HEK293T (cell line): ENCODE data around the gene GAS2L1.

Source experiments
- CTCF ChIA-PET: fragments of 350-600 bp; formaldehyde crosslinking; extraction: SDS; loops from one replicate; lab custom pipeline; 2021; ENCODE audit warnings: antibody characterized with exemption, inconsistent platforms; lab: Yijun Ruan, JAX
- POLR2A ChIA-PET: fragments of 350-600 bp; formaldehyde crosslinking; extraction: SDS; loops from one replicate; lab custom pipeline; 2020; ENCODE audit warnings: antibody characterized with exemption, inconsistent platforms; lab: Yijun Ruan, JAX
- DNase-seq: peaks from one replicate; pipeline ENCODE4 v3.0.0; 2012; ENCODE audit warnings: mixed read lengths; ENCODE audit errors: extremely low spot score
- ARNT ChIP-seq: fragments of 450-650 bp; IDR thresholded peaks from 2 replicates; pipeline ENCODE4 v1.6.1; 2017; ENCODE audit warnings: mild to moderate bottlenecking
- BHLHE40 ChIP-seq: fragments of 450-650 bp; IDR thresholded peaks from 2 replicates; pipeline ENCODE4 v1.6.1; 2016; ENCODE audit warnings: mild to moderate bottlenecking, moderate library complexity, borderline replicate concordance
- CTBP1 ChIP-seq: fragments of 450-650 bp; IDR thresholded peaks from 2 replicates; pipeline ENCODE4 v1.6.1; 2016; ENCODE audit warnings: borderline replicate concordance
- ELF4 ChIP-seq: fragments of 450-650 bp; IDR thresholded peaks from 2 replicates; pipeline ENCODE4 v1.6.1; 2017; ENCODE audit warnings: antibody characterized with exemption
- FOXA1 ChIP-seq: fragments of 450-650 bp; IDR thresholded peaks from 2 replicates; pipeline ENCODE4 v1.6.1; 2016; ENCODE audit warnings: mild to moderate bottlenecking
- FOXK2 ChIP-seq: fragments of 450-650 bp; IDR thresholded peaks from 2 replicates; pipeline ENCODE4 v1.6.1; 2016; ENCODE audit warnings: mild to moderate bottlenecking
- FOXM1 ChIP-seq: fragments of 450-650 bp; IDR thresholded peaks from 2 replicates; pipeline ENCODE4 v1.6.1; 2017; ENCODE audit warnings: mild to moderate bottlenecking, borderline replicate concordance
- HDGF ChIP-seq: fragments of 450-650 bp; IDR thresholded peaks from 2 replicates; pipeline ENCODE4 v1.6.1; 2017; ENCODE audit warnings: antibody characterized with exemption, borderline replicate concordance
- L3MBTL2 ChIP-seq: fragments of 450-650 bp; conservative IDR thresholded peaks from 2 replicates; pipeline ENCODE4 v1.6.1; 2016; ENCODE audit warnings: mild to moderate bottlenecking
- LEF1 ChIP-seq: fragments of 450-650 bp; IDR thresholded peaks from 2 replicates; pipeline ENCODE4 v1.6.1; 2017; ENCODE audit warnings: mild to moderate bottlenecking, borderline replicate concordance
- NFRKB ChIP-seq: fragments of 450-650 bp; IDR thresholded peaks from 2 replicates; pipeline ENCODE4 v1.6.1; 2016; ENCODE audit warnings: mild to moderate bottlenecking, moderate library complexity
- PKNOX1 ChIP-seq: fragments of 450-650 bp; IDR thresholded peaks from 2 replicates; pipeline ENCODE4 v1.6.1; 2016
- SP1 ChIP-seq: fragments of 450-650 bp; IDR thresholded peaks from 2 replicates; pipeline ENCODE4 v1.6.1; 2017
- SUZ12 ChIP-seq: fragments of 450-650 bp; IDR thresholded peaks from 2 replicates; pipeline ENCODE4 v1.6.1; 2016; ENCODE audit warnings: mild to moderate bottlenecking
- TARDBP ChIP-seq: fragments of 450-650 bp; IDR thresholded peaks from 2 replicates; pipeline ENCODE4 v1.6.1; 2016
- ZNF384 ChIP-seq: fragments of 450-650 bp; IDR thresholded peaks from 2 replicates; pipeline ENCODE4 v1.6.1; 2016

Gene GAS2L1

GRCh38 chr22:29331213-29331612 is 24.8 kb downstream of the GAS2L1 start:
- POLR2A ChIA-PET, result no interaction called here
- CTCF ChIA-PET, result no interaction called here
- TF ChIP-seq L3MBTL2 (no peak), ELF4 (no peak), LEF1 (no peak), ARNT (no peak), NFRKB (no peak), TARDBP (no peak), ZNF384 (no peak), PKNOX1 (no peak), FOXA1 (no peak), BHLHE40 (no peak), HDGF (no peak), SUZ12 (no peak), FOXM1 (no peak), FOXK2 (no peak)
- no peak for DNase-seq

- TF ChIP-seq L3MBTL2, result no peak
- TF ChIP-seq BHLHE40, result no peak
- no peak for TF ChIP-seq FOXM1
- TF ChIP-seq TARDBP, result no peak
- no peak for TF ChIP-seq HDGF
- TF ChIP-seq LEF1, result no peak
- POLR2A ChIA-PET, result no interaction called here
- CTCF ChIA-PET, result no interaction called here
- DNase-seq, result no peak
Observed at GRCh38 chr22:29331658-29332300, 25.3 kb downstream of the GAS2L1 start.

- CTCF ChIA-PET, result no interaction called here
- POLR2A ChIA-PET, result no interaction called here
- TF ChIP-seq TARDBP (no peak), ELF4 (no peak)
- DNase-seq, result no peak
Observed at GRCh38 chr22:29332886-29333496, 26.5 kb downstream of the GAS2L1 start.

GRCh38 chr22:29334148-29334547 is 27.7 kb downstream of the GAS2L1 start:
- TF ChIP-seq ARNT (no peak), BHLHE40 (no peak), FOXA1 (no peak)
- CTCF ChIA-PET, result interaction anchor here (0.7 kb wide), 1 partner anchor 131 kb away, joined by 3 read pairs; no protein-coding TSS in a partner anchor
- POLR2A ChIA-PET, result no interaction called here
- DNase-seq, result no peak

GRCh38 chr22:29334696-29335344 is 28.4 kb downstream of the GAS2L1 start:
- CTCF ChIA-PET, result interaction anchor here (0.7 kb wide), 1 partner anchor 132 kb away, joined by 3 read pairs; no protein-coding TSS in a partner anchor
- POLR2A ChIA-PET, result no interaction called here

GRCh38 chr22:29335656-29336055 is 29.2 kb downstream of the GAS2L1 start:
- TF ChIP-seq CTBP1 (no peak), L3MBTL2 (no peak), PKNOX1 (no peak), SUZ12 (no peak), NFRKB (no peak), TARDBP (no peak), FOXM1 (no peak), FOXK2 (no peak), BHLHE40 (no peak), FOXA1 (no peak), ARNT (no peak), HDGF (no peak), LEF1 (no peak), SP1 (no peak)
- POLR2A ChIA-PET, result no interaction called here
- no peak for DNase-seq
- CTCF ChIA-PET, result no interaction called here

More at GRCh38 chr22:29334696-29335344, 28.4 kb downstream of the GAS2L1 start:
- TF ChIP-seq PKNOX1 (no peak), ZNF384 (no peak), HDGF (no peak), ELF4 (no peak), TARDBP (no peak), SUZ12 (no peak), LEF1 (no peak), FOXA1 (no peak), CTBP1 (no peak), FOXM1 (no peak), ARNT (no peak), NFRKB (no peak), SP1 (no peak), BHLHE40 (no peak), FOXK2 (no peak)
- DNase-seq, result no peak
